Dermis microvascular lymphatic vessel endothelial cell (primary cell): Measurements from ENCODE around the gene ANKRD13A. TPM values are rescaled to one million over a fixed set of nuclear protein-coding genes. Genes with fewer than 3 reads are reported as not detected.
"Not testable (repeated sequence)": the region's sequence is repeated elsewhere in the genome, so short reads cannot be mapped to it uniquely, and the experiment has no call there.

ENCODE experiments used
- DNase-seq, 2 donors: peaks; one replicate each; pipeline versions ENCODE4 v3.0.0 to v3.0.0-alpha.2; 2010; ENCODE audit warnings: low read depth in 2 of 2
- total RNA-seq: library from RNA; depleted of rRNA; stranded (reverse); fragments of >200 nt; gene quantifications from 2 replicates; pipeline ENCODE4 v1.2.1, GENCODE V29; 2014

The ANKRD13A gene
- total RNA-seq, 1 donor from 2014 or later: 46.1 TPM

DNA sequence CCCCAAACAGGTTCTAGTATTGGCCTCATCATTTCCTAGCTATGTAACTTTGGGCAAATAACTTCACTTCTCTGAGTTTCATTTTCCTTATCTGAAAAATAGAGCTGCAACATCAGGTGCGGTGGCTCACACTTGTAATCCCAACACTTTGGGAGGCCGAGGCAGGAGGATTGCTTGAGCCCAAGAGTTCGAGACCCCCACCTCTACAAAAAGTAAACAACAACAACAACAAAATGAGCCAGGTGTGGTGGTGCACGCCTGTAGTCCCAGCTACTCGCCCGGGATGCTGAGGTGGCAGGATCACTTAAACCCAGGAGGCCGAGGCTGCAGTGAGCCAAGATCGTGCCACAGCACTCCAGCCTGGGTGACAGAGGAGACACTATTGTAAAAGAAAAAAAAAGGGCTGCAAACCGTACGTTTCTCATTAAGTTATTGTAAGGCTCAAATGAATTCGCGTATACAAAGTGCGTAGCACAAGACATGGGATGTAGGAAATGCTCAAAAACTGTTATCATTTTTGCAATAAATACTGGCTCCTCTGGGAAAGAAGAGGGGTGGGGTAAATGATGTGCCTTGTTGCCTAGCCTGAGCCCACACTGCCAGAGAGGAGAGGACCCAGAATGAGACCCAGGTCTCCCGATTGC, 48.2 kb downstream of the ANKRD13A start:
- DNase-seq: no peak

DNA sequence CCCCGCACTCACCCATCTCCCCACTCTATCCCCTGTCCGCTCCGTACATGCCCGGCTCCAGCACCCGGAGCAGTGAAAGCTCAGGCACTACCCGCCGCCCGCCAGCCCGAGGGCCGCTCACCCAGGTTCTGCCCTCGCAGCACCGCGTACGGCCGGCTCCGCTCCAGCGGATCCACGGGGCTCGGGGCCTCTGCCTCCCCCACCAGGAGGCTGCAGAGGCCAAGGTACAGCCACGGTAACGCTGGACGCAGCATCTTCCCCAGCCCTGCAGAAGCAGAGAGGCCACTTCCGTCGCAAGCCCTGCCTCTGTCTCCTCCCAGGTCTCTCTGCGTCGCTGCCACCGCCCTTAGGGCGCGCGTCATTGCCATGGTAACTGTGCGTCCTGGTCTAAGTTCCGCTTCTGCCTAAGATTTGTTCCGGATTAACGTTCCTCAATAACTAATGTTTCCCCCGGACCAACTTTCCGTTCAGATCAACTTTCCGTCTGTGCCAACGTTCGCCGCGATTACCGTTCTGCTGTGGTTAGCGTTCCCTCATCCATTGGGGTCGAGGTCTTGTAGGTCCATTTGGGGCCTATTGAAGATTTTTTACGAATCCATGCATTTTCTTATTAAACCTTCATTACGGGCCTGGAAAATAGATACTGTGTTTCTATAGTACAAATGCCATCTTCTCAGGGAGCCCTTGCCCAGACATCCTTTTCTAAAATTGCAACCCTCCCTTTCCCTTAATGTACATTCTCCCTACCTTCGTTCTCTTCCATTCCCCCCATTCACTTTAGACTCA, 49.2 kb downstream of the ANKRD13A start, which contains the start of gene C12orf76:
Gene C12orf76, minus strand, starts transcription at position 281 of the 786 bp plus-strand sequence. Its CDS starts 27 bp downstream, at position 254.
- peak; percentile 92 to 95 for DNase-seq

DNA sequence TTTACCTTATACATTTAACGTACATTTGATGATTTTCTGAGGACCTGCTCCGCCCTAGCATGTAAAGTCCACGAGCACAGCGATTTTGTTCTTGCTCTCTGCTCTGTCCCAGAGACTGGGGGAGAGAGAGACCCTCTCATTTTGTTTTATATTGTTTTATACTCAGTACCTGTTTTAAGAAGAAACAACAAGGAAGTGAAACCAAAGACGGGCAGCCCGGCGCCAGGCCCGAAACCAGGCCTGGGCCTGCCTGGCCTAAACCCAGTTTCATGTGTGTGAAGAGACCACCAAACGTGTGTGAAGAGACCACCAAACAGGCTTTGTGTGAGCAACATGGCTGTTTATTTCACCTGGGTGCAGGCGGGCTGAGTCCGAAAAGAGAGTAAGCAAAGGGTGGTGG, 49.8 kb downstream of the ANKRD13A start:
- DNase-seq: not testable (repeated sequence)

DNA sequence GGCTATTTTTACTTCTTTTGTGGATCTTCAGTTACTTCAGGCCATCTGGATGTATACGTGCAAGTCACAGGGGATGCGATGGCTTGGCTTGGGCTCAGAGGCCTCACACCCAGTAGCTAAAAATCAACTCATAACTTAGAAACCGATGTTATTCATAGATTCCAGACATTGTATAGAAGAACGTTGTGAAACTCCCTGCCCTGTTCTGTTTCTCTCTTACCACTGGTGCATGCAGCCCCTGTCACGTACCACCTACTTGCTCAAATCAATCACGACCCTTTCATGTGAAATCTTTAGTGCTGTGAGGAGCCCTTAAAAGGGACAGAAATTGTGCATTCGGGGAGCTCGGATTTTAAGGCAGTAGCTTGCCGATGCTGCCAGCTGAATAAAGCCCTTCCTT, 50.4 kb downstream of the ANKRD13A start:
- DNase-seq: not testable (repeated sequence)

DNA sequence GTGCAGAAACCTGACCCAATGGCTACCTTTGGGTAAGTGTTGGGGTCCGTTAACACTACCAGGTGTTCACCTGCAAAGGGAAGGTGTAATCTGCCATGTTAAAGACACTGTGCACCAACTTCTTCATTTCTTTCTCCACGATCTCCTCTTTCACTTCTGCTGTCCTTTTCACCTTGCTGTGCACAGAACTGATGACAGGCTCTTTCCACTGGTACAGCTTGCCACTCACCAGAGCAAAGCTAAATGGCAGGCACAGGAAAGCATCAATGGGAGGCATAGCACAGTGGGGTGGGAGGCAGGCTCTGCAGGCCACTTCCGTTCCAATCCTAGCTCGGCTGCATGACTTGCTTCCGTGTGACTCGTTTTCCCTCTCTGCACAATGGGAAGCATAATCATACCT, 51.7 kb downstream of the ANKRD13A start:
- no peak for DNase-seq

GRCh38 chr12:110055375-110056352, 56.4 kb downstream of the ANKRD13A start:
- DNase-seq: peak in 1 of 2 donors; percentile 80

GRCh38 chr12:110056643-110057042, 57.4 kb downstream of the ANKRD13A start:
- DNase-seq: not testable (repeated sequence)

DNA sequence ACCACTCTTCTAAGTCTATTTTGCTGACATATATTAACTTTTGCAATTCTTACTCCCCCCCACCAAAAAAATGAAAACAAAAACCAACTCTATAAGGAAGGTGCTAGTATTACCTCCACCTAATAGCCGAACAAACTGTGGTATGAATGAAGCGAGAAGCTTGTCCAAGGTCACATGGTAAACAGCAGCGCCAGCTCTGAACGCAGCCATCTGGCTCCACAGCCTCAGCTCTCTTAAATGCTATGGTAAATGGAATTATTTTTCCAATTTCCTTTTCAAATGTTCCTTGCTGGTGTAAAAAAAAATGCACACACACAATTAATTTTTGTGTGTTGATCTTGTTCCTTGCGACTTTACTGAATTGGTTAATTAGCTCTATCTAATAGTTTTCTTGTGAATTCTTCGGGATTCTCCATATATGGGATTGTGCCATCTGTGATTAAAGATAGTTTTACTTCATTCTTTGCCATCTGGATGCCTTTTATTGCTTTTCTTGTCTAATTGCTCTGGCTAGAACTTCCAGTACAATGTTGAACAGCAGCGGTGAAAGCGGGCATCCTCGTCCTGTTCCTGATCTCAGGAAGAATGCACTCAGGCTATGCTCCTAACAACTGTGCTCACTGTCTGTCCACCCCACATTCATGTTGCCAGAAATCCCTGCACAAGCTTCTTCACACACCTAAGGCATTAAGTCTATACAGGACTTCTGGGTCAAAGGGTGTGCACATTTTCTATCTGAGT, 59.8 kb downstream of the ANKRD13A start:
- DNase-seq: no peak

DNA sequence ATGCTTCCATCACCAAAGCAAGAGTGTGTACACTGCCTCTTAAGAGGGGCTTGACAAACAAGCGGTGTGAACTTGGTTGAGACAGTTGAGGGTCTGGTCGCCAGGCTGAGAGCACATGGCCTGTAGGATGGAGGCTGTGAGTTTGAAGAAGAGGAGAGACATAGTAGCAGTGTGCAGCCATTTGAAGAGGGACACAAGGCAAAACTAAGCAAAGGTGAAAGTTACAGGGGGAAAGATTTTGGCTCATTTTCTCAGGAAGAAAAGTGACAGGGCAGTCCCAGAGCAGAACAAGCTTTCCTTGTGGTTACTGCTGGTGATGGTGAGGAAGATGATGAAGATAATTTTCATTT, 60.4 kb downstream of the ANKRD13A start:
- no peak for DNase-seq

DNA sequence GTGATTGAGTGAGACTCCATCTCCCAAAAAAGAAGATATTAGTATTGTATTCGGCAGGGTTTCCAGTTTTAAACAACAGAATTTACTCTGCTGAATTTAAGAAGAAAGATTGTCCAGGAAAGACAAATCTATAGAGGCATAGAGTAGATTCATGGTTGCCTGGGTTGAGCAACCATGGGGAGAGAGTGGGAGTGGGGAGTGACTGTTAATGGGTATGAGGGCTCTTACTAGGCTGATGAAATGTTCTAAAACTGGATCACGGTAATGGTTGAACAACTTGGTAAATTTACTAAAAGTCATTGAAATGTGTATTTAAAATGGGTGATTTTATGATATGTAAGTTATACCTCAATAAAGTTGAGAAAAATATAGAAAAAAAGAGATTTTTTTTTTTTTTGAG, 63.0 kb downstream of the ANKRD13A start:
- no peak for DNase-seq

DNA sequence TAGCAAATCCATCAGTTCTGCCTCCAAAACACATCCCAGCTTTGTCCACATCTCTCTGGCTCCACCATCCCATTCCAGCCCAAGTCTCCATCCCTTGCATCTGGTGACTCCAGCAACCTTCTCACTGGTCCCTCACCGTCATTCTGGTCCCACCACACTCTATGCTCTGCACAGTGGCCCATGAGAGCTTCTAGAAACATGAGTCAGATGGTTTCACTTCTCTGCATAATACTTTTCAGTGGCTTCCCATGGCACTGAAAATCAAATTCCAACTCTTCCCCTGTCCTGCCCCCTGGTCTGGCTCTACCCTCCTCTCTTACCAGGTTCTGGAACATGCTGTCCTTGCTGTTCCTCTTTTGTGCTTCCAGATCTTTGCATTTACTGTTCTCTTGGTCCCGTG, 66.3 kb downstream of the ANKRD13A start:
- DNase-seq: no peak

DNA sequence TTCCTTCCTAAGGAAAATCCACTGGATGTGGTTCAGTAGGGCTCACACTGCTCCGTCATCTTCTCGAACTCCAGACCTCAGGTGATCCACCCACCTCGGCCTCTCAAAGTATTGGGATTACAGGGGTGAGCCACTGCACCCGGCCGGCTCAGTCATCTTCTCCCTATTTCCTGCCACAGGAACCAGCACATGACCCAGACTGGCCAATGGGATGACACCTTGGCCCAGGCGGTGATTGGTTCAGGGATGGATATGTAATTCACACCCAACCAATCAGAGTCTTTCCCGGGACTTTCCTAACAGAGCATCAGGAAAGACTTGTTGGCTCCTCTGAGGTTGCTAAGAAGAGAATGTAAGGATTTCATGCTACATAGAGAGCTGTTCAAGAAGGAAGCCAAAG, 68.3 kb downstream of the ANKRD13A start:
- no peak for DNase-seq

- not testable (repeated sequence) for DNase-seq
Measured at GRCh38 chr12:110068115-110068514, 68.9 kb downstream of the ANKRD13A start.

DNA sequence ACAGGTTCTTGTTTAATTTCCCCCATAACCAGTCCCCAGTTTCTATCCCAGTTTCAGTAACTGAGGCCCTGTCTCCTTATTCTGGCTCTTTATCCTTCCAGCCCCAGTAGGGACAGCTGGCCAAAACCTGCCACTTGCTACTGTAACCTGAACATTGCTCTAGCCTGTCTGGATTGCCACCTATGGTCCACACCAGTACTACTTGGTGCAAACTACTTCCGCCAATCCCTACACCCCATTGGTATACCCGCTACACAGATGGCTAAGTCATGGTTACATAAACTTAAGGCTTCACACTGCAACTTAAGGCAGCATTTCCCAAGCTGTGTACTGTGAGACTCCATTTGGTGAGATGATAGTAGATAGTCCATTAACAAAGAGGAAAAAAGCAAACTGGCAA, 69.4 kb downstream of the ANKRD13A start:
- no peak for DNase-seq

- no peak for DNase-seq
Measured at GRCh38 chr12:110071504-110071903, 72.3 kb downstream of the ANKRD13A start.

DNA sequence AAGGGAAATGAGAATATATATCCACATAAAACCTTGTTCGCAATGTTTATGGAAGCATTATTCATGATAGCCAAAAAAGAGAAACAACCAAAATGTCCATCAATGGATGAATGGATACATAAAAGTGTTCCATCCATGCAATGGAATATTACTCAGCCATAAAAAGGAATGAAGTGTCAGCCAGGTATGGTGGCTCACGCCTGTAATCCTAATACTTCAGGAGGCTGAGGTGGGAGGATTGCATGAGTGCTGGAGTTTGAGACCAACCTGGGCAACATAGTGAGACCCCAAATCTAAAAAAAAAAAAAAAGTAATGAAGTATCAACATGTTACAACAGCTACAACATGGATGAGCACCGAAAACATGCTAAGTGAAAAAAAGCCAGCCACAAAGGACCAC, 72.7 kb downstream of the ANKRD13A start:
- DNase-seq: no peak

DNA sequence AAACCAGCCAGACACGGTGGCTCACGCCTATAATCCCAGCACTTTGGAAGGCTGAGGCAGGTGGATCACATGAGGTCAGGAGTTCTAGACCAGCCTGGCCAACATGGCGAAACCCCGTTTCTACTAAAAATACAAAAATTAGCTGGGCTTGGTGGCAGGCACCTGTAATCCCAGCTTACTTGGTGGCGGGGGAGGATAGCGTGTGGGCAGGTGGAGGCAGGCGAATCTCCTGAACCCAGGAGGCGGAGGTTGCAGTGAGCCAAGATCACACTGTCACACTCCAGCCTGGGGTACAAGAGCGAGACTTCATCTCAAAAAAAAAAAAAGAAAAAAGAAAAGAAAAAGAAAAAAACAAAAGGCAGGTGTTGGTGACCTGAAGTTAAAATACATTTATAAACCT, 73.4 kb downstream of the ANKRD13A start:
- DNase-seq: not testable (repeated sequence)

GRCh38 chr12:110073049-110073831, 74.0 kb downstream of the ANKRD13A start:
- DNase-seq: peak in 1 of 2 donors; percentile 24

- DNase-seq: no peak
Measured at GRCh38 chr12:110074089-110074488, 74.9 kb downstream of the ANKRD13A start.

DNA sequence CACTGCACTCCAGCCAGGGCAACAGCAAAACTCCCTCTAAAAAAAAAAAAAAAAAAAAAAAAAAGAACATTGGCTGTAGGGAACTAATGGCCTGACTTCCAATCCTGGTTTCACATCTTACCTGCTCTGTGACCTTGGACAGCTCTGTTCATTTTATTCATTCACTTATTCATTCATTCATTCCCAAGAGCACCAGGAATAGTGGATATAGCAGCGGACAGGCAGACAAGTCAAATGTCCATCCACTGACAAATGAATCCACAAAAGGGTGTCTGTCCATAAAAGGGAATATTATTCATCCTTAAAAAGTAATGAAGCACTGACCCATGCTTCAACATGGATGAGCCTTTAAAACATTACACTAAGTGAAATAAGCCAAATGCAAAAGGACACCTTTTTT, 76.7 kb downstream of the ANKRD13A start:
- DNase-seq: no peak
